Measurements from ENCODE around the gene WBP1L.

- no peak for TF ChIP-seq CTCF (IDR thresholded peaks at IDR 0.05 in 4 of 5, conservative IDR thresholded peaks at IDR 0.05 in 1 of 5)
- TF ChIP-seq POLR2A (IDR thresholded peaks at IDR 0.05), result no peak
These were observed 14.6 kb downstream of the WBP1L start for GRCh38 chr10:102758240-102758932.
